Embryonic facial prominence (tissue), 1 donor: Measurements from ENCODE around the gene SAMD7.

Source experiments
- DNase-seq: peaks from one replicate; pipeline ENCODE4 v3.0.0-alpha.2; 2016; ENCODE audit errors: extremely low spot score

SAMD7 gene

GRCh38 chr3:169911272-169911671 is at the start of gene SAMD7:
Gene SAMD7, plus strand, starts transcription at chr3:169911572. Its CDS starts 7,927 bp downstream, at chr3:169919499.
- DNase-seq, result no peak

- DNase-seq, result no peak
These were observed 49.5 kb upstream of the SAMD7 start for GRCh38 chr3:169861871-169862270.

- no peak for DNase-seq
These were observed 47.9 kb upstream of the SAMD7 start for GRCh38 chr3:169863458-169863899.

- no peak for DNase-seq
These were observed 47.1 kb upstream of the SAMD7 start for GRCh38 chr3:169864270-169864669.

- DNase-seq, result no peak
These were observed 46.1 kb upstream of the SAMD7 start for GRCh38 chr3:169865176-169865767.

- no peak for DNase-seq
These were observed 43.7 kb upstream of the SAMD7 start for GRCh38 chr3:169867584-169868210.

GRCh38 chr3:169868369-169868768 is 43.0 kb upstream of the SAMD7 start:
- DNase-seq, result no peak

- DNase-seq, result no peak
These were observed 41.7 kb upstream of the SAMD7 start, which contains the start of gene LRRC31 for GRCh38 chr3:169869484-169870220. Gene LRRC31, minus strand, starts transcription at chr3:169869935. Its CDS starts 128 bp downstream, at chr3:169869807.

GRCh38 chr3:169871129-169871886 is 40.1 kb upstream of the SAMD7 start:
- DNase-seq, result no peak

GRCh38 chr3:169879013-169879557 is 32.3 kb upstream of the SAMD7 start:
- DNase-seq, result no peak

- no peak for DNase-seq
These were observed 31.4 kb upstream of the SAMD7 start for GRCh38 chr3:169879845-169880575.

- no peak for DNase-seq
These were observed 30.7 kb upstream of the SAMD7 start for GRCh38 chr3:169880576-169881250.

GRCh38 chr3:169886671-169887070 is 24.7 kb upstream of the SAMD7 start:
- DNase-seq, result no peak

- no peak for DNase-seq
These were observed 19.5 kb upstream of the SAMD7 start for GRCh38 chr3:169891886-169892285.

GRCh38 chr3:169894110-169894509 is 17.3 kb upstream of the SAMD7 start:
- DNase-seq, result no peak

- no peak for DNase-seq
These were observed 16.3 kb upstream of the SAMD7 start for GRCh38 chr3:169895072-169895471.

- no peak for DNase-seq
These were observed 14.1 kb upstream of the SAMD7 start for GRCh38 chr3:169897284-169897683.

- no peak for DNase-seq
These were observed 9.9 kb upstream of the SAMD7 start for GRCh38 chr3:169901453-169901852.

- DNase-seq, result no peak
These were observed 6.0 kb upstream of the SAMD7 start for GRCh38 chr3:169905404-169905803.

GRCh38 chr3:169907476-169907875 is 3.9 kb upstream of the SAMD7 start:
- DNase-seq, result no peak

- no peak for DNase-seq
These were observed 3.4 kb upstream of the SAMD7 start for GRCh38 chr3:169907944-169908343.
